Activated T-cell treated with anti-CD3 and anti-CD28 coated beads, Interleukin-2, amount 50 U/mL, for 24 hours (primary cell): ENCODE measurements around the gene ZBED2.
"Not testable (repeated sequence)": the region's sequence is repeated elsewhere in the genome, so short reads cannot be mapped to it uniquely, and the experiment has no call there.

Source experiments
- DNase-seq: peaks from one replicate; pipeline ENCODE4 v3.0.0-alpha.2; 2020
- H3K27ac Mint-ChIP-seq: 2 replicates; pipeline ENCODE4 v1.8.0; 2020; ENCODE audit warnings: mild to moderate bottlenecking, mixed read lengths
- H3K27me3 Mint-ChIP-seq: 2 replicates; pipeline ENCODE4 v1.8.0; 2020; ENCODE audit warnings: mixed read lengths
- H3K36me3 Mint-ChIP-seq: 2 replicates; pipeline ENCODE4 v1.8.0; 2020; ENCODE audit warnings: low read depth, mixed read lengths
- H3K4me1 Mint-ChIP-seq: 2 replicates; pipeline ENCODE4 v1.8.0; 2020; ENCODE audit warnings: low read depth, mixed read lengths
- H3K4me3 Mint-ChIP-seq: 2 replicates; pipeline ENCODE4 v1.8.0; 2020; ENCODE audit warnings: mild to moderate bottlenecking, moderate library complexity, mixed read lengths
- H3K9me3 Mint-ChIP-seq: 2 replicates; pipeline ENCODE4 v1.8.0; 2020; ENCODE audit warnings: mixed read lengths

ZBED2 gene

GRCh38 chr3:111595232-111595631, at the start of gene ZBED2:
ZBED2 (minus strand) TSS chr3:111595346; CDS start chr3:111594201, 1,145 bp downstream.
- Mint-ChIP-seq H3K4me1 (peaks cover 64% of the 10 kb centered on the region), H3K36me3 (peaks cover 80% of the 10 kb centered on the region), H3K27me3 (no peaks in the 10 kb centered on the region), H3K4me3 (peak within 1 kb of the TSS; percentile 91), H3K27ac (peak within 1 kb of the TSS; percentile 92), H3K9me3 (no peaks in the 10 kb centered on the region)
- no peak for DNase-seq

- Mint-ChIP-seq H3K4me1 (no peaks in the 10 kb centered on the region), H3K27ac (no peak overlapping the region), H3K27me3 (no peaks in the 10 kb centered on the region), H3K9me3 (peaks cover 31% of the 10 kb centered on the region), H3K4me3 (no peak overlapping the region), H3K36me3 (peaks cover 78% of the 10 kb centered on the region)
- no peak for DNase-seq
Observed at GRCh38 chr3:111639316-111639715, 44.2 kb upstream of the ZBED2 start.

- Mint-ChIP-seq H3K4me1 (no peaks in the 10 kb centered on the region), H3K9me3 (peaks cover 12% of the 10 kb centered on the region), H3K27ac (no peak overlapping the region), H3K36me3 (peaks cover 82% of the 10 kb centered on the region), H3K4me3 (no peak overlapping the region), H3K27me3 (no peaks in the 10 kb centered on the region)
- DNase-seq: no peak
Observed at GRCh38 chr3:111636366-111636885, 41.3 kb upstream of the ZBED2 start.

GRCh38 chr3:111635403-111635802, 40.3 kb upstream of the ZBED2 start:
- peaks cover 5% of the 10 kb centered on the region for H3K9me3 Mint-ChIP-seq
- H3K36me3 Mint-ChIP-seq: peaks cover 80% of the 10 kb centered on the region
- peaks cover 1% of the 10 kb centered on the region for H3K4me1 Mint-ChIP-seq
- no peak for DNase-seq
- no peak overlapping the region for H3K27ac Mint-ChIP-seq
- H3K4me3 Mint-ChIP-seq: no peak overlapping the region
- H3K27me3 Mint-ChIP-seq: no peaks in the 10 kb centered on the region

- not testable (repeated sequence) for H3K4me3 Mint-ChIP-seq, DNase-seq, H3K27ac Mint-ChIP-seq, H3K27me3 Mint-ChIP-seq
- Mint-ChIP-seq H3K9me3 (peaks cover 14% of the 10 kb centered on the region), H3K4me1 (peaks cover 13% of the 10 kb centered on the region), H3K36me3 (peaks cover 75% of the 10 kb centered on the region)
Observed at GRCh38 chr3:111630638-111631037, 35.5 kb upstream of the ZBED2 start.

- H3K36me3 Mint-ChIP-seq: peaks cover 78% of the 10 kb centered on the region
- not testable (repeated sequence) for DNase-seq, H3K27ac Mint-ChIP-seq, H3K27me3 Mint-ChIP-seq, H3K4me3 Mint-ChIP-seq
- peaks cover 14% of the 10 kb centered on the region for H3K9me3 Mint-ChIP-seq
- H3K4me1 Mint-ChIP-seq: peaks cover 21% of the 10 kb centered on the region
Observed at GRCh38 chr3:111629018-111629417, 33.9 kb upstream of the ZBED2 start.

- Mint-ChIP-seq H3K27ac (no peak overlapping the region), H3K36me3 (peaks cover 70% of the 10 kb centered on the region), H3K27me3 (no peaks in the 10 kb centered on the region)
Observed at GRCh38 chr3:111627092-111627491, 31.9 kb upstream of the ZBED2 start.

GRCh38 chr3:111621535-111621934, 26.4 kb upstream of the ZBED2 start:
- no peaks in the 10 kb centered on the region for H3K9me3 Mint-ChIP-seq
- peaks cover 42% of the 10 kb centered on the region for H3K36me3 Mint-ChIP-seq
- H3K27me3 Mint-ChIP-seq: no peaks in the 10 kb centered on the region
- DNase-seq: no peak
- H3K4me1 Mint-ChIP-seq: peaks cover 57% of the 10 kb centered on the region
- H3K4me3 Mint-ChIP-seq: no peak overlapping the region
- H3K27ac Mint-ChIP-seq: no peak overlapping the region

More at GRCh38 chr3:111627092-111627491, 31.9 kb upstream of the ZBED2 start:
- H3K9me3 Mint-ChIP-seq: peaks cover 14% of the 10 kb centered on the region
- peaks cover 21% of the 10 kb centered on the region for H3K4me1 Mint-ChIP-seq
- no peak overlapping the region for H3K4me3 Mint-ChIP-seq
- DNase-seq: no peak

- no peak overlapping the region for H3K4me3 Mint-ChIP-seq
- peaks cover 73% of the 10 kb centered on the region for H3K4me1 Mint-ChIP-seq
- H3K36me3 Mint-ChIP-seq: peaks cover 40% of the 10 kb centered on the region
- H3K27ac Mint-ChIP-seq: peak overlapping the region; percentile 66
- H3K9me3 Mint-ChIP-seq: no peaks in the 10 kb centered on the region
- no peaks in the 10 kb centered on the region for H3K27me3 Mint-ChIP-seq
- no peak for DNase-seq
Observed at GRCh38 chr3:111619833-111620232, 24.7 kb upstream of the ZBED2 start.

GRCh38 chr3:111618945-111619344, 23.8 kb upstream of the ZBED2 start:
- peaks cover 37% of the 10 kb centered on the region for H3K36me3 Mint-ChIP-seq
- peaks cover 75% of the 10 kb centered on the region for H3K4me1 Mint-ChIP-seq
- H3K27ac Mint-ChIP-seq: peak overlapping the region; percentile 97
- H3K27me3 Mint-ChIP-seq: no peaks in the 10 kb centered on the region
- H3K9me3 Mint-ChIP-seq: no peaks in the 10 kb centered on the region
- DNase-seq: no peak
- H3K4me3 Mint-ChIP-seq: no peak overlapping the region

GRCh38 chr3:111617912-111618601, 22.9 kb upstream of the ZBED2 start:
- H3K27me3 Mint-ChIP-seq: no peaks in the 10 kb centered on the region
- H3K9me3 Mint-ChIP-seq: no peaks in the 10 kb centered on the region
- DNase-seq: peak; percentile 56
- peaks cover 37% of the 10 kb centered on the region for H3K36me3 Mint-ChIP-seq
- peaks cover 84% of the 10 kb centered on the region for H3K4me1 Mint-ChIP-seq
- H3K4me3 Mint-ChIP-seq: no peak overlapping the region
- H3K27ac Mint-ChIP-seq: peak overlapping the region; percentile 97

- no peaks in the 10 kb centered on the region for H3K9me3 Mint-ChIP-seq
- no peaks in the 10 kb centered on the region for H3K27me3 Mint-ChIP-seq
- peak; percentile 55 for DNase-seq
- H3K4me3 Mint-ChIP-seq: no peak overlapping the region
- H3K36me3 Mint-ChIP-seq: peaks cover 42% of the 10 kb centered on the region
- peak overlapping the region; percentile 97 for H3K27ac Mint-ChIP-seq
- peaks cover 91% of the 10 kb centered on the region for H3K4me1 Mint-ChIP-seq
Observed at GRCh38 chr3:111617406-111617805, 22.3 kb upstream of the ZBED2 start.

- peaks cover 95% of the 10 kb centered on the region for H3K4me1 Mint-ChIP-seq
Observed at GRCh38 chr3:111616417-111617105, 21.4 kb upstream of the ZBED2 start.

GRCh38 chr3:111615880-111616279, 20.7 kb upstream of the ZBED2 start:
- Mint-ChIP-seq H3K27me3 (no peaks in the 10 kb centered on the region), H3K36me3 (peaks cover 48% of the 10 kb centered on the region), H3K4me3 (peak overlapping the region; percentile 13), H3K9me3 (no peaks in the 10 kb centered on the region), H3K27ac (peak overlapping the region; percentile 97), H3K4me1 (peaks cover 96% of the 10 kb centered on the region)
- DNase-seq: no peak

More at GRCh38 chr3:111616417-111617105, 21.4 kb upstream of the ZBED2 start:
- peak; percentile 82 for DNase-seq
- Mint-ChIP-seq H3K9me3 (no peaks in the 10 kb centered on the region), H3K4me3 (peak overlapping the region; percentile 15), H3K27ac (peak overlapping the region; percentile 97), H3K36me3 (peaks cover 46% of the 10 kb centered on the region), H3K27me3 (no peaks in the 10 kb centered on the region)

GRCh38 chr3:111613294-111613693, 18.1 kb upstream of the ZBED2 start:
- Mint-ChIP-seq H3K27me3 (no peaks in the 10 kb centered on the region), H3K27ac (peak overlapping the region; percentile 97), H3K4me1 (peaks cover 97% of the 10 kb centered on the region), H3K9me3 (no peaks in the 10 kb centered on the region), H3K36me3 (peaks cover 57% of the 10 kb centered on the region), H3K4me3 (no peak overlapping the region)
- no peak for DNase-seq
